Ascending aorta (tissue), 2 donors: Measurements from ENCODE around the gene GPR179. TPM values are rescaled to one million over a fixed set of nuclear protein-coding genes. Genes with fewer than 3 reads are reported as not detected.

Source experiments
- DNase-seq, 2 donors: peaks; one replicate each; pipeline ENCODE4 v3.0.0-alpha.2; 2019; ENCODE audit warnings: low spot score in 2 of 2
- H3K27ac ChIP-seq, 2 donors: fragments of 200-600 bp; sonication (generic); one replicate each; pipeline ENCODE4 v1.5.1; 2016 to 2017; ENCODE audit warnings: mild to moderate bottlenecking in 1 of 2
- H3K27me3 ChIP-seq: fragments of 200-600 bp; sonication (generic); one replicate; pipeline ENCODE4 v1.5.1; 2017
- H3K36me3 ChIP-seq, 2 donors: fragments of 200-600 bp; sonication (generic); one replicate each; pipeline ENCODE4 v1.5.1; 2016
- H3K4me1 ChIP-seq, 2 donors: fragments of 200-600 bp; sonication (generic); one replicate each; pipeline ENCODE4 v1.5.1; 2016 to 2017; ENCODE audit warnings: mild to moderate bottlenecking in 1 of 2
- H3K4me3 ChIP-seq, 2 donors: fragments of 200-600 bp; sonication (generic); one replicate each; pipeline ENCODE4 v1.5.1; 2016 to 2017; ENCODE audit warnings: mild to moderate bottlenecking in 1 of 2
- H3K9me3 ChIP-seq, 2 donors: fragments of 200-600 bp; sonication (generic); one replicate each; pipeline ENCODE4 v1.5.1; 2016
- intact Hi-C: fragments of 100-400 bp; cut with DNase I; formaldehyde crosslinking; loops from one replicate; pipeline ENCODE4 v1.15.1; 2023
- total RNA-seq: library from RNA; depleted of rRNA; stranded (reverse); fragments of >200 nt; gene quantifications from one replicate; pipeline ENCODE4 v1.1.0, GENCODE V29; 2016
- TF ChIP-seq, protein P1 (sequence below), 3 experiments: fragments of 200-600 bp in 2 of 3; fragments of 450-650 bp in 1 of 3; sonication (generic) in 2 of 3; IDR thresholded peaks; one replicate each; pipeline ENCODE4 v1.5.1; 2016 to 2019; ENCODE audit warnings: antibody characterized with exemption in 3 of 3, mild to moderate bottlenecking in 1 of 3, moderate library complexity in 1 of 3

Gene GPR179
- total RNA-seq, 1 donor from 2014 or later, result not detected

DNA sequence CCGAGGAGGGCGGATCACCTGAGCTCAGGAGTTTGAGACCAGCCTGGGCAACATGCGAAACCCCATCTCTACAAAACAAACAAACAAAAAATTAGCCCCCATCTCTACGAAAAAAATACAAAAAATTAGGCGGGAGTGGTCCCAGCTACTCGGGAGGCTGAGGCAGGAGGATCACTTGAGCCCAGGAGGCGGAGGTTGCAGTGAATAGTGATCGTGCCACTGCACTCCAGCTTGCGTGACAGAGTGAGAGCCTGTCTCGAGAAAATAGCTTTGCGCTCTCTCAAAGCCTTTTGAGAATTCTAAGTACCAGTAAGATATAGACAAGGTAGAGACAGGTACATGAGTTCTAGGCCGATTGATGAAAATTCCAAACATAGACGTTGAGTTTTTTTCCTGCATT is 9.9 kb upstream of the GPR179 start:
- peaks cover 10 to 37% of the 10 kb centered on the region in 2 donors for H3K4me1 ChIP-seq
- intact Hi-C loops, result no loop called here

DNA sequence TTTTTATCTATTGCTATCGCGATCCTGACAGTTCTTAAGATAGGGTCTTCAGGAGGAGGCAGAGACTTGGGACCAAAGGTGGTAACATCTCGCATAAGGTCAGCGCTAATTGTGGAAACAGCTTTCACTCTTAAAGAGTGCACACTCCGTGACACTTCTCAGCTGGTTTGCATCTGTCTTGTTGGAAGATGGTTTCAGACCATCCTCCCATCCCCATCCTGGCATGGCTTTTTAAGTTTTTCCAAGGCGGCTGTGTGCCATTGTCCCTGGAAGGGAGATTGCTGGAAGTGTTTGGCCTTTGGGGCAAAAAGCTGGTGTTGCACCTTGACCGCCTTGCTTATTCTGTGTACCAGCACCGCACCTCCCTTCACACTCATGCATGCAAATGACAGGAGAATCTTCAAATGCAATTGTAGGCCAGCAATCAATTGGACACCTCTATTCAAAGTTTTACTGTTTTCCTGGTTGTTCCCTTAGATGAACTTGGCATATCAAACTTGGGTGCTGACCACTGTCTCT is 9.4 kb upstream of the GPR179 start:
- Histone ChIP-seq H3K27ac (peak overlapping the region; percentile 75 to 91), H3K9me3 (no peaks in the 10 kb centered on the region), H3K27me3 (no peaks in the 10 kb centered on the region), H3K36me3 (no peaks in the 10 kb centered on the region), H3K4me3 (peak overlapping the region; percentile 97), H3K4me1 (peaks cover 10 to 34% of the 10 kb centered on the region in 2 donors)
- TF ChIP-seq, protein P1, sequence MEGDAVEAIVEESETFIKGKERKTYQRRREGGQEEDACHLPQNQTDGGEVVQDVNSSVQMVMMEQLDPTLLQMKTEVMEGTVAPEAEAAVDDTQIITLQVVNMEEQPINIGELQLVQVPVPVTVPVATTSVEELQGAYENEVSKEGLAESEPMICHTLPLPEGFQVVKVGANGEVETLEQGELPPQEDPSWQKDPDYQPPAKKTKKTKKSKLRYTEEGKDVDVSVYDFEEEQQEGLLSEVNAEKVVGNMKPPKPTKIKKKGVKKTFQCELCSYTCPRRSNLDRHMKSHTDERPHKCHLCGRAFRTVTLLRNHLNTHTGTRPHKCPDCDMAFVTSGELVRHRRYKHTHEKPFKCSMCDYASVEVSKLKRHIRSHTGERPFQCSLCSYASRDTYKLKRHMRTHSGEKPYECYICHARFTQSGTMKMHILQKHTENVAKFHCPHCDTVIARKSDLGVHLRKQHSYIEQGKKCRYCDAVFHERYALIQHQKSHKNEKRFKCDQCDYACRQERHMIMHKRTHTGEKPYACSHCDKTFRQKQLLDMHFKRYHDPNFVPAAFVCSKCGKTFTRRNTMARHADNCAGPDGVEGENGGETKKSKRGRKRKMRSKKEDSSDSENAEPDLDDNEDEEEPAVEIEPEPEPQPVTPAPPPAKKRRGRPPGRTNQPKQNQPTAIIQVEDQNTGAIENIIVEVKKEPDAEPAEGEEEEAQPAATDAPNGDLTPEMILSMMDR (IDR thresholded peaks at IDR 0.05), result no peak
- intact Hi-C loops, result no loop called here
- DNase-seq, result no peak

More for the DNA sequence above, 9.9 kb upstream of the GPR179 start:
- Histone ChIP-seq H3K27me3 (no peaks in the 10 kb centered on the region), H3K36me3 (no peaks in the 10 kb centered on the region), H3K9me3 (no peaks in the 10 kb centered on the region), H3K4me3 (peak overlapping the region; percentile 97), H3K27ac (no peak overlapping the region)
- no peak for DNase-seq
- TF ChIP-seq, protein P1 (IDR thresholded peaks at IDR 0.05), result no peak

DNA sequence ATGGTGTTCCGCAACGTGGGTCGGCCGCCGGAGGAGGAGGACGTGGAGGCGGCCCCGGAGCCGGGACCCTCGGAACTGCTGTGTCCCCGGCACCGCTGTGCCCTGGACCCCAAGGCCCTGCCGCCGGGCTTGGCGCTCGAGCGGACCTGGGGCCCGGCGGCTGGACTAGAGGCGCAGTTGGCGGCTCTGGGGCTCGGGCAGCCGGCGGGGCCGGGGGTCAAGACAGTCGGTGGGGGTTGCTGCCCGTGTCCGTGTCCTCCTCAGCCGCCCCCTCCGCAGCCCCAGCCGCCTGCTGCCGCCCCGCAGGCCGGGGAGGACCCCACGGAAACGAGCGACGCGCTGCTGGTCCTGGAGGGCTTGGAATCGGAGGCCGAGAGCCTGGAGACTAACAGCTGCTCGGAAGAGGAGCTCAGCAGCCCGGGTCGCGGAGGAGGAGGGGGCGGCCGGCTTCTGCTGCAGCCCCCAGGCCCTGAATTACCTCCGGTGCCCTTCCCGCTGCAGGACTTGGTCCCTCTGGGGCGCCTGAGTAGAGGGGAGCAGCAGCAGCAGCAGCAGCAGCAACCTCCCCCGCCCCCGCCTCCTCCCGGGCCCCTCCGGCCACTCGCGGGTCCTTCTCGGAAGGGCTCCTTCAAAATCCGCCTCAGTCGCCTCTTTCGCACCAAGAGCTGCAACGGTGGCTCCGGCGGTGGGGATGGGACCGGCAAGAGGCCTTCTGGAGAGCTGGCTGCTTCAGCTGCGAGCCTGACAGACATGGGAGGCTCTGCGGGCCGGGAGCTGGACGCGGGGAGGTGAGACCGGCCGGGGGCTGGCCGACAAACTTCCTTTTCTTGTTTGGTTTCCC is 8.7 kb upstream of the GPR179 start:
- Histone ChIP-seq H3K4me1 (peaks cover 10 to 29% of the 10 kb centered on the region in 2 donors), H3K27ac (peak overlapping the region; percentile 75 to 91)
- intact Hi-C loops, result no loop called here

DNA sequence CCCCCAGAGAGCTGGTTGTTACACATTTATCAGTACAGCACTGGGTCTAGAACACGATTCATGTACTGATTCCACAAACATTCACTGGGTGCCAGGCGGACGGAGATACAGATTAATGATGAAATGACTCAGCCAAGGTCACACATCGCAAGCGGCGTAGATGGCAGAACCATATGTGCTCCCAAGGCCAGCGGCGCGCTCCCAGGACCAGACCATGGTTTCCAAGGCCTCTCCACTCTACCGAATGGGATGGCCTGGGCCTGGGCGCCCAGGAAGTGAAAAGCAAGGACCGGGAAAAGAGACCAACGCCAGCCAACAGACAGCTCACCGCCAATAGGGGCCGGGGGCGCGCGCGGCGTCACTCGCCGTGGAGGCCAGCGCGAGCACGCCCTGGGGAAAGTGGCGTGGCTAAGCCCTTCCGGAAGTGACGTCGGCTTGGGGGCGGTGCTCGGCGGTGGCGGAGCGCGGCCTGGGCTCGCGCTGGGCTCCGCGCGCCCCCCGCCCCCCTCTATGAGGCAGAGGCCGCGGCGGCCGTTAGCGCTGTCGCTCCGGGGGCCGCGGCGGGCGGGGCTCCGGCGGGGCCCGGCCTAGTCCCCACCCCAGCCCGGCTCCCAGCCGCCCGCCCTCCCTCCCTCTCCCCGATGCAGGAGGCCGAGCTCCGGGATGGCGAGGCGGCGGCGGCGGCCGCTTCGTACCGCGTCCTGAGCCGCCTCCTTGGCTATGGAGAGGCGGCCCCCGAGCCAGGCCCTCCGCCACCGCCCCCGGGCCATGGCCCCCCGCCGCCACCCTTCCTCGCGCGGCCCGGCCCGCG is 7.9 kb upstream of the GPR179 start, which contains the start of gene SOCS7:
TSS of gene SOCS7 (plus strand) at position 433 of the 811 bp plus-strand sequence. CDS start at position 642, 209 bp downstream.
- intact Hi-C loops, result no loop called here
- H3K27ac ChIP-seq, result peak within 1 kb of the TSS; percentile 86 to 91
- TF ChIP-seq, protein P1 (IDR thresholded peaks at IDR 0.05), result no peak

More for the DNA sequence above, 8.7 kb upstream of the GPR179 start:
- no peaks in the 10 kb centered on the region for H3K27me3 ChIP-seq
- no peaks in the 10 kb centered on the region for H3K36me3 ChIP-seq
- peak in 1 of 2 donors; percentile 65 for DNase-seq
- H3K4me3 ChIP-seq, result peak overlapping the region; percentile 97
- TF ChIP-seq, protein P1 (IDR thresholded peaks at IDR 0.05), result no peak
- H3K9me3 ChIP-seq, result no peaks in the 10 kb centered on the region

GRCh38 chr17:38350035-38350434 is 6.3 kb upstream of the GPR179 start:
- TF ChIP-seq, protein P1 (IDR thresholded peaks at IDR 0.05), result no peak
- H3K9me3 ChIP-seq, result no peaks in the 10 kb centered on the region
- no peaks in the 10 kb centered on the region for H3K27me3 ChIP-seq
- H3K36me3 ChIP-seq, result no peaks in the 10 kb centered on the region
- no peak for DNase-seq
- H3K4me3 ChIP-seq, result no peak overlapping the region
- peaks cover 9 to 13% of the 10 kb centered on the region in 2 donors for H3K4me1 ChIP-seq
- H3K27ac ChIP-seq, result peak overlapping the region; percentile 37 to 48
- intact Hi-C loops, result no loop called here

More for the DNA sequence above, 7.9 kb upstream of the GPR179 start, which contains the start of gene SOCS7:
- Histone ChIP-seq H3K27me3 (no peaks in the 10 kb centered on the region), H3K9me3 (no peaks in the 10 kb centered on the region), H3K4me1 (peaks cover 10 to 26% of the 10 kb centered on the region in 2 donors), H3K4me3 (peak within 1 kb of the TSS; percentile 97), H3K36me3 (no peaks in the 10 kb centered on the region)
- peak; percentile 42 to 95 for DNase-seq
